DMS53 (cell line): ENCODE data around the gene JAM2.

Source experiments
- DNase-seq: peaks from one replicate; lab custom pipeline; 2025; lab: John Stamatoyannopoulos, UW

Gene JAM2

DNA sequence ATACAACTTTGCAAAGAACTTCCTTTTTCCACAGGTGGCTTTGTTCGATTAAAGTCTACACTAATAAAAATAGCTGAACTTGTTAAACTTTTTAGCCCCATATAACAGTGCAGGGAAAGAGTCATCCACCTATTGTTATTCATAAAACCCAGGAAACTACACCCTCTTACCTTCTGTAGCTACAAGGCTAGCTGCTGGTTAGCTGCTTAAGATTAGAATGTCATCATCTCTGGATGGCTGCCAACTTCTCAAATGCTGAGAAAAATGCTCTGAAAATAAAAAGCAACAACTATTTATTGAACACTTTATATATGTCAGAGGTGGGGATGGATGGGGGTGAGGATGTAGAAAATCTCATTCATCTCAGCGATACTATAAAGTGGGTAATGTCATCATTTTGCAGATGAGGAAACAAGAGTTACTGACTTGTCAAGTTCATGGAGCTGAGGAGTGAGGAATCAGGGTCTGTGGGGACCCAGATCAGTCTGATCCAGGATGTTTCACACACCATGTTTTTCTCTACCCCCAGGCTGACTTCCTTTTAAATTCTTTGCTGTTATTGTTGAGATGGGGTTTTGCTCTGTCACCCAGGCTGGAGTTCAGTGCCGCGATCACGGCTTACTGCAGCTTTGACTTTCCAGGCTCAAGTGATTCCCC lies 78.6 kb downstream of the JAM2 start:
- no peak for DNase-seq

DNA sequence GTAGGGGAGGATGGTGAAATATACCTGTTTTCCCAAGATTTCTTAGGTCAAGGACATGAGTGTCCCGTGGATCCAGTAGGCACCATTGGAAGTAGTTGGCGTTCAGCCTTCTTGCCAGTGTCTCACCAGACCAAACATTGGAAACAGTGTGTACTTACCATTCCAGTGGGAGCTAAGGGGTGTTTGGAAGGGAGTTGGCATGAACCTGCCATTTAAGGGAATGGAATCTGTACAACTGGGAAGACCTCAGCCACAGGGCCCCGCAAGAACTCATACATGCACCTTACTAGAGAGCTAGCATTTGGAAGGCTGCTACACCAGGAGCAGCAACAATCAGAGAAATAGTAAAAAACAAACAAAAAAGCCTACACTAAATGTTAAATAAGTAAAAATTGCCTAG lies 82.9 kb downstream of the JAM2 start:
- no peak for DNase-seq

DNA sequence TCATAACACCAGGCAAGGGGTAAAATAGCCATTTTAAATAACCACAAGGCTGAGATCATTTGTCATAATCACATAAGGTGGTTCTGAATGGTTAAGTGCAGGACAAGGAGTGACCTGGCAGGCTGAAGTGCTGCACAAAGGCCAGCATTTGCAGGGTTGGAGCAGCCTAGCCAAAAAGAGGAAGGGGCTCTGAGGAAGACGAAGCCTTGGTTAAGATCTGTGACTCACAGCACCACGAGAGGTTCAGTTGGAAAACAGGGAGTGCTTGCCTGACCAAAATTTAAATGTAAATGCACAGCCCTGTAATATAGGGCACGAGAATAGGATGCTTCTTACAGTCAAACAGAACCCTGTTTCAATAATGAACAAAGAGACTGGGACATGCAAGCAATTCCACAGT lies 83.6 kb downstream of the JAM2 start:
- no peak for DNase-seq

GRCh38 chr21:25732091-25732760 lies 93.2 kb downstream of the JAM2 start:
- no peak for DNase-seq

DNA sequence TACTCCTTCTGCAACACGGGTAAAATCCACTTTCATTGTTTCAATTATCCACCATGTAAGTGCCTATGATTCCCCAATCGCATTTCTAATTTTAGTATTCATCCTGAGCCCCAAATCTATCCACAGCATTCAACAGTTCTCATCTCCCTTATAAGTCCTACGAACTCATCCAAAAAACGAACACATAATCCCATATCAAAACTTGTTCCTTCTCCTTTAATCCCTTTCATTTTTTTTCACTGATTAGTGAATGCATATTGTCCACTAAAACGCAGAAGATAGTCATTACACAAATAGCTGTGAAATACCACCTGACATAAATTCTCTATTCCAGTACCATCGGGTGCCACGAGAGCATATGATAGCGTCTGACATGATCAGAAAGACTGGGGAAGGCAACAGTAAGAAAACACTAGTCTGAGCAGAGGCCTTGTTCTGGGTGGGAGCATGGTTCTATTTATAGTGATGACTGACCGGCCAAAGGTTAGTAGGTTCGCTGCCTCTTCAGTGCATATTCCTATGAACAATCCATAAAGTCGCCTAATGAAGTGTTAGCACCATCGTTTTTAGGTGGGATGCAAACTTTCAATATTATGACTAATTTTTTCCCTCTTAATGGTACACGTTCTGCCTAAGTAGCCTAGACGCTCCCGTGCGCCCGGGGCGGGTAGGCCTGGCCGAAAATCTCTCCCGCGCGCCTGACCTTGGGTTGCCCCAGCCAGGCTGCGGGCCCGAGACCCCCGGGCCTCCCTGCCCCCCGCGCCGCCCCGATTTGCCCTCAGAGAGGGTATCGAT lies 95.0 kb downstream of the JAM2 start:
- peak; percentile 46 for DNase-seq

DNA sequence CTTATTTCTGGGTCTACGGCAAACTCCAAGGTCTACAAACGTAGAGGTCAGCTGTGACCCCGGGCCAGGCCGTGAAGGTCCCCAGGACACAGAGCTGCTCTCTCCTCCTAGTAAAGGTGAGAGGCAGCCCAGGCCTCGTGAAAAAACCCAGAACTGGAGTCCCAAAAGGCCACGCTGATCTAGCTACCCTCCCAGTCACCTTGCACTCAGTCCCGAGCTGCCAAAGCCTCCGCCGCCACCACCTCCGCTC lies 95.5 kb downstream of the JAM2 start:
- DNase-seq: no peak

GRCh38 chr21:25734904-25735645 lies 96.0 kb downstream of the JAM2 start, which contains the start of the genes ATP5PF and GABPA:
Gene ATP5PF, minus strand, starts transcription at chr21:25734904. Its CDS starts 5,110 bp downstream, at chr21:25729794.
Gene GABPA, plus strand, starts transcription at chr21:25734972. Its CDS starts 6,627 bp downstream, at chr21:25741599.
- peak; percentile 99 for DNase-seq

GRCh38 chr21:25735646-25736597 lies 96.9 kb downstream of the JAM2 start:
- peak; percentile 84 for DNase-seq

- no peak for DNase-seq
Measured at GRCh38 chr21:25737421-25737820, 98.4 kb downstream of the JAM2 start.

DNA sequence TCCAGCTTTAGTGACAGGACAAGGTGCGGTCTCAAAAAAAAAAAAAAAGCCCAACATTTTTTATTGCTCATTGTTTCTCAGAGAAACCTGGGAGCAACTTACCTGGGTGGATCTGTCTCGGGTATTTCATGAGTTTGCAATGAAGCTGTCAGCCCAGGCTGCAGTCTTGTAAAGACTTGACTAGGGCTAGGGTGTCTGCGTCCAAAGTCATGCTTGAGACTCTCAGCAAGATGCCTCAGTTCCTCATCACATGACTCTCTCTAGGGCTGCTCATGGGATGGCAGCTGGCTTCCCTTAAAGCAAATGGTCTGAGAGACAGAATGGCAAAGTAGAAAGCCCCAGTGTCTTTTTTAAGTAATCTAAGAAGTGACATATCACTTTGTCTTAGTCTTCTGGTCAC lies 103.8 kb downstream of the JAM2 start:
- DNase-seq: no peak

DNA sequence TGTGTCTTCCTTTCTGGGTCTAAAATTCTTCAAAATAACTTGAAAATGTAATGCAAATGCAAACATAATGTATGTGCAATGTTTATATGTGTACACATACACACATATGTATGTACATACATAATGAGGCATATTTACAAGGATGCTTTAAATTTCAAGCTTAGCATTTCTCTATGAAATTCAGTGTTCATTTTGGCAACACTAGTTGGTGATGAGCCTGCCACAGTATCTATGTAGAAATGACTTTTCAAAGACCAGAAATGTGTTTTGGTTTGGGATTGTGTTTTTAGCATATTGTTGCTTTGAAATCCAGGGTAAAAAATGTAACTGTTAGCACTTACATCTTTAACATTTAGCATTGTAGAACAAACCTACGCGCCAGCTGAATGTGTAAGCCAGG lies 105.8 kb downstream of the JAM2 start:
- no peak for DNase-seq

DNA sequence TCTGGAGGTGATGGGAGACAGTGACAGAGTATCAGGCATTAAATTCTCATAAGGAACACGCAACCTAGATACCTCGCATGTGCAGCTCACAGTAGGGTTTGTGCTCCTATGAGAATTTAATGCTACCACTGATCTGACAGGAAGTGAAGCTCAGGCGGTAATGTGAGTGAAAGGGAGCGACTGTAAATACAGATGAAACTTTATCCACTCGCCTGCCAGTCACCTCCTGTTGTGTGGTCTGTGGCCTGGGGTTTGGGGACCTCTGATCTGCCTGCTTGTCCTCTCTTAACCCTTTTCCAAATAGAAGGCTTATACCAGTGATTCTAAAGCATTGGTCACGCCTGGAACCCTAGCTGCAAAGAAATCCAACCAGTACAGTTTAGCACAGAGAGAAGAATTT lies 111.0 kb downstream of the JAM2 start:
- DNase-seq: no peak

GRCh38 chr21:25752416-25752815 lies 113.4 kb downstream of the JAM2 start:
- no peak for DNase-seq

DNA sequence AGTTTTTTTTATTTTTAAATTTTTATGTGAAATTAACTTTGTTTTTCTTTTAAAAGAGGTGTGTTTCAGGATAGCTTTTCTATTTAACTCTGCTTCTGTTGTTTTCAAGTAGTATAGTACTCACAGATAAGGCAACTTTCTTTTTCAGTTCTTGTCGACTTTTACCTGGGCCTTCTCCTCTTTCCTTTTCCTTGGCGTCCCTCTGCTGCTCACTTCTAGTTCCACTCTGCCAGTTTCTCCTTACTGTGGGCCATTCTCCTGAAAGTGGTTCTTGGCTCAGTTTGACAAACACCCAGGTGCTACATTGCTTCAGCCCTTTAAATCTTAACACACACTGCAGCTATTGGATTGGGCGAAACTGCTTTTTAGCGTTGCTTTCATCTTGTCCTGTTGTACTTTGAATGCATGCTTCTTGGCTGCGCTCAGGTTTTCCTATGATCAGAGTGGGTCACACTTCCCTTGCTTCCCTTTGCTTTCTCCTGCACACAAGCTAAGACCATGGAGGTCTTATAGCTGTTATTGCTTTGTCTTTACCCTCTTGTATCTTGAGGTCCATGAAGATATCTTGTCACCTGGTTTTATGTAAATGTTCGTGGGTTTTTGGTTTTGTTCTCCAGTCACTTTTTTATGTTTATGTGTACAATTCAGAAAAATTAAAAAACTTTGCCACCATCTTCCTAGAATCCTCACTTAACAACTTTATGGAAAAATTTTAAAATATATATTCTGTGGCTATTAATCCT lies 117.3 kb downstream of the JAM2 start:
- no peak for DNase-seq

GRCh38 chr21:25757531-25757930 lies 118.5 kb downstream of the JAM2 start:
- DNase-seq: no peak

- DNase-seq: no peak
Measured at GRCh38 chr21:25759573-25759972, 120.5 kb downstream of the JAM2 start.

- no peak for DNase-seq
Measured at GRCh38 chr21:25760061-25760460, 121.0 kb downstream of the JAM2 start.

GRCh38 chr21:25760677-25761076 lies 121.6 kb downstream of the JAM2 start:
- no peak for DNase-seq

- DNase-seq: no peak
Measured at GRCh38 chr21:25764065-25764464, 125.0 kb downstream of the JAM2 start.
